ENCODE data around the gene RFNG. TPM values are rescaled to one million over a fixed set of nuclear protein-coding genes. Genes with fewer than 3 reads are reported as not detected.

RFNG gene
- polyA plus RNA-seq, 1 donor (not counting 4 experiments of a cell fraction or from before 2014, with no cell fraction given), result 10.2 TPM

DNA sequence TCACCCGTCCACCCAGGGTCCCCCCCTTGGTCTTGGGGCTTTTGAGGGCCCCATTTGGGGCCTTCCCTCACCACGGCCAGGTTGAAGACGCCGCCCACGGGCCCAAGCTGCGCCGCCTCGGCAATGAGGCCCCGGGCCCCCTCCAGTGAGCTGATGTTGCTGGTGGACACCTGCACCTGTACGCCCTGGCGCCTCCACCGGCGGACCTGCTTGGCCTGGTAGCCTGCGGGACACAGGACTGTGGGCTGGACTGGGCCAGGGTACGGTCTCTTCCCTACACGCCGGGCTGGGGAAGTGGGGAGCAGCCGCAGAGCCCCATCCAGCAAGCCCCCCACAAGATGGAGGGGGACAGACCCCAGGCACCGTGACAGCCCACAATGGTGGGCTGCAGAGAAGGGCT lies 30.8 kb upstream of the RFNG start:
- no peaks in the 10 kb centered on the region for H3K27me3 ChIP-seq (ENCODE audit: control insufficient read depth, extremely low read depth, insufficient read depth, low read length)
- H3K4me2 ChIP-seq (ENCODE audit: control insufficient read depth, extremely low read depth, insufficient read depth, low read depth, low read length), result no peak overlapping the region
- dilution Hi-C loops (cut with MboI; ENCODE audit: extremely low pct_ligation_motif_present, low sequenced_read_pairs), result no loop called here
- no peak overlapping the region for H3K27ac ChIP-seq (ENCODE audit: control insufficient read depth, insufficient read depth, low read length)
- H3K4me3 ChIP-seq (ENCODE audit: control insufficient read depth in 2 of 3, extremely low read depth in 1 of 3, insufficient read depth in 2 of 3, low read depth in 1 of 3, low read length in 3 of 3), result no peak overlapping the region
- no peak for FAIRE-seq
- H3K9me1 ChIP-seq (ENCODE audit: control insufficient read depth, extremely low read depth, insufficient read depth, low read length), result no peaks in the 10 kb centered on the region
- peaks cover 63 to 65% of the 10 kb centered on the region in 2 experiments for H3K36me3 ChIP-seq (ENCODE audit: control insufficient read depth in 2 of 2, extremely low read depth in 1 of 2, insufficient read depth in 2 of 2, low read length in 2 of 2)
- H3K79me2 ChIP-seq (ENCODE audit: control insufficient read depth, insufficient read depth, low read length), result peaks cover 13% of the 10 kb centered on the region
- H3K4me1 ChIP-seq (ENCODE audit: control insufficient read depth, extremely low read depth, insufficient read depth, low read length), result no peaks in the 10 kb centered on the region
- no peak overlapping the region for H2AFZ ChIP-seq (ENCODE audit: control insufficient read depth, low read length)
- no peaks in the 10 kb centered on the region for H3K9me3 ChIP-seq (ENCODE audit: control insufficient read depth, low read depth, low read length)
- peaks cover 24% of the 10 kb centered on the region for H4K20me1 ChIP-seq (ENCODE audit: control insufficient read depth, extremely low read depth, insufficient read depth, low read length)
- TF ChIP-seq, protein P1, sequence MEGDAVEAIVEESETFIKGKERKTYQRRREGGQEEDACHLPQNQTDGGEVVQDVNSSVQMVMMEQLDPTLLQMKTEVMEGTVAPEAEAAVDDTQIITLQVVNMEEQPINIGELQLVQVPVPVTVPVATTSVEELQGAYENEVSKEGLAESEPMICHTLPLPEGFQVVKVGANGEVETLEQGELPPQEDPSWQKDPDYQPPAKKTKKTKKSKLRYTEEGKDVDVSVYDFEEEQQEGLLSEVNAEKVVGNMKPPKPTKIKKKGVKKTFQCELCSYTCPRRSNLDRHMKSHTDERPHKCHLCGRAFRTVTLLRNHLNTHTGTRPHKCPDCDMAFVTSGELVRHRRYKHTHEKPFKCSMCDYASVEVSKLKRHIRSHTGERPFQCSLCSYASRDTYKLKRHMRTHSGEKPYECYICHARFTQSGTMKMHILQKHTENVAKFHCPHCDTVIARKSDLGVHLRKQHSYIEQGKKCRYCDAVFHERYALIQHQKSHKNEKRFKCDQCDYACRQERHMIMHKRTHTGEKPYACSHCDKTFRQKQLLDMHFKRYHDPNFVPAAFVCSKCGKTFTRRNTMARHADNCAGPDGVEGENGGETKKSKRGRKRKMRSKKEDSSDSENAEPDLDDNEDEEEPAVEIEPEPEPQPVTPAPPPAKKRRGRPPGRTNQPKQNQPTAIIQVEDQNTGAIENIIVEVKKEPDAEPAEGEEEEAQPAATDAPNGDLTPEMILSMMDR (optimal IDR thresholded peaks at IDR 0.05 in 1 of 3, IDR thresholded peaks at IDR 0.05 in 1 of 3, conservative IDR thresholded peaks at IDR 0.05 in 1 of 3; ENCODE audit: extremely low read depth in 1 of 3, insufficient read depth in 2 of 3, low read length in 3 of 3), result no peak
- TF ChIP-seq EZH2 (IDR thresholded peaks at IDR 0.05; ENCODE audit: low read length), result no peak
- no peak overlapping the region for H3K9ac ChIP-seq (ENCODE audit: control insufficient read depth, extremely low read depth, insufficient read depth, low read length)
- no peak for DNase-seq (ENCODE audit: low read depth, low spot score)

DNA sequence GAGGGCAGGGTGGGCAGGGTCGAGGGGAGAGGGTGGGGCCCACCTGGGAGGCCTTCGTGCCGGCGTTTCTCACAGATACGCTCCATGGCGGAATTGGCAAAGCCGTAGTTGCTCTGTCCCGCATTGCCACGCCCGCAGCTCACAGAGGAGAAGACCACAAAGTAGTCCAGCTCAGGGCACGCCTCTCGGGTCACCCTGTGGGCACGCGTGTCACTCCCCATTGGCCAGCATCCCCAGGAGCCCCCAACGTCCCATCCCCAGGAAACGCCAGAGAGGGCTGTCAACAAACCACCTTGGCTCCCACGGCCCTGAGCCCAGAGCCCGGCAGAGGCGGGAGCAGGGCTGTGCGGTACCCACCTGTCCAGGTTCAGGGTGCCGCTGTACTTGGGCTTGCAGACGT lies 30.4 kb upstream of the RFNG start:
- Histone ChIP-seq H3K79me2 (ENCODE audit: control insufficient read depth, insufficient read depth, low read length) (peaks cover 10% of the 10 kb centered on the region), H3K4me3 (ENCODE audit: control insufficient read depth in 2 of 3, extremely low read depth in 1 of 3, insufficient read depth in 2 of 3, low read depth in 1 of 3, low read length in 3 of 3) (no peak overlapping the region), H3K27ac (ENCODE audit: control insufficient read depth, insufficient read depth, low read length) (no peak overlapping the region), H3K9me1 (ENCODE audit: control insufficient read depth, extremely low read depth, insufficient read depth, low read length) (no peaks in the 10 kb centered on the region), H2AFZ (ENCODE audit: control insufficient read depth, low read length) (no peak overlapping the region), H3K27me3 (ENCODE audit: control insufficient read depth, extremely low read depth, insufficient read depth, low read length) (no peaks in the 10 kb centered on the region), H3K9me3 (ENCODE audit: control insufficient read depth, low read depth, low read length) (no peaks in the 10 kb centered on the region), H3K4me2 (ENCODE audit: control insufficient read depth, extremely low read depth, insufficient read depth, low read depth, low read length) (no peak overlapping the region), H3K9ac (ENCODE audit: control insufficient read depth, extremely low read depth, insufficient read depth, low read length) (no peak overlapping the region), H3K36me3 (ENCODE audit: control insufficient read depth in 2 of 2, extremely low read depth in 1 of 2, insufficient read depth in 2 of 2, low read length in 2 of 2) (peaks cover 60 to 62% of the 10 kb centered on the region in 2 experiments), H3K4me1 (ENCODE audit: control insufficient read depth, extremely low read depth, insufficient read depth, low read length) (no peaks in the 10 kb centered on the region), H4K20me1 (ENCODE audit: control insufficient read depth, extremely low read depth, insufficient read depth, low read length) (peaks cover 24% of the 10 kb centered on the region)
- FAIRE-seq (no peak), DNase-seq (ENCODE audit: low read depth, low spot score) (no peak)
- dilution Hi-C loops (cut with MboI; ENCODE audit: extremely low pct_ligation_motif_present, low sequenced_read_pairs), result no loop called here
- TF ChIP-seq, protein P1 (optimal IDR thresholded peaks at IDR 0.05 in 1 of 3, IDR thresholded peaks at IDR 0.05 in 1 of 3, conservative IDR thresholded peaks at IDR 0.05 in 1 of 3; ENCODE audit: extremely low read depth in 1 of 3, insufficient read depth in 2 of 3, low read length in 3 of 3), result no peak
- TF ChIP-seq EZH2 (IDR thresholded peaks at IDR 0.05; ENCODE audit: low read length), result no peak

Measured in keratinocyte (primary cell).